Erythroblast (primary cell): ENCODE measurements around the gene PAH.

Experiments used
- GATA1 ChIP-seq: IDR thresholded peaks from 2 replicates; pipeline ENCODE4 v1.6.1; 2011; ENCODE audit warnings: low read depth, mild to moderate bottlenecking, control low read depth, low read length, moderate library complexity
- POLR2A ChIP-seq: IDR thresholded peaks from 2 replicates; pipeline ENCODE4 v1.6.1; 2011; ENCODE audit warnings: mild to moderate bottlenecking, low read length

- TF ChIP-seq POLR2A: no peak
- TF ChIP-seq GATA1: no peak
These were observed 22.7 kb upstream of the PAH start for GRCh38 chr12:102939670-102940222.
